ENCODE results near the gene TRA2B.

Gene TRA2B

GRCh38 chr3:185959609-185960521 is 22.1 kb upstream of the TRA2B start:
- intact Hi-C loops (cut with DNase I), result no loop called here
- no peak for DNase-seq

- intact Hi-C loops (cut with DNase I), result no loop called here
- no peak for DNase-seq
Measured at GRCh38 chr3:185958626-185959025, 20.8 kb upstream of the TRA2B start.

GRCh38 chr3:185956244-185956643 is 18.4 kb upstream of the TRA2B start:
- intact Hi-C loops (cut with DNase I), result no loop called here

GRCh38 chr3:185954366-185954723 is 16.5 kb upstream of the TRA2B start:
- intact Hi-C loops (cut with DNase I), result no loop called here

More at GRCh38 chr3:185956244-185956643, 18.4 kb upstream of the TRA2B start:
- no peak for DNase-seq

GRCh38 chr3:185950728-185951127 is 12.9 kb upstream of the TRA2B start:
- intact Hi-C loops (cut with DNase I), result no loop called here
- DNase-seq, result no peak

More at GRCh38 chr3:185954366-185954723, 16.5 kb upstream of the TRA2B start:
- DNase-seq, result no peak

- intact Hi-C loops (cut with DNase I), result no loop called here
- DNase-seq, result no peak
Measured at GRCh38 chr3:185949515-185949914, 11.7 kb upstream of the TRA2B start.

- DNase-seq, result no peak
- intact Hi-C loops (cut with DNase I), result no loop called here
Measured at GRCh38 chr3:185948292-185948691, 10.5 kb upstream of the TRA2B start.

GRCh38 chr3:185943760-185944106 is 5.9 kb upstream of the TRA2B start:
- intact Hi-C loops (cut with DNase I), result no loop called here
- DNase-seq, result no peak

- intact Hi-C loops (cut with DNase I), result no loop called here
- DNase-seq, result peak; percentile 49 to 92 (median 84)
Measured at GRCh38 chr3:185942907-185943759, 5.3 kb upstream of the TRA2B start.

- DNase-seq, result no peak
- intact Hi-C loops (cut with DNase I), result no loop called here
Measured at GRCh38 chr3:185942396-185942795, 4.6 kb upstream of the TRA2B start.

- DNase-seq, result no peak
- intact Hi-C loops (cut with DNase I), result no loop called here
Measured at GRCh38 chr3:185940951-185941350, 3.1 kb upstream of the TRA2B start.

- no peak for DNase-seq
- intact Hi-C loops (cut with DNase I), result no loop called here
Measured at GRCh38 chr3:185939721-185940120, 1.9 kb upstream of the TRA2B start.

GRCh38 chr3:185936814-185937688 is 763 bp downstream of the TRA2B start:
- intact Hi-C loops (cut with DNase I), result no loop called here
- DNase-seq, result peak; percentile 50 to 91 (median 80)

GRCh38 chr3:185936273-185936629 is 1.6 kb downstream of the TRA2B start:
- DNase-seq, result no peak
- intact Hi-C loops (cut with DNase I), result no loop called here

- DNase-seq, result no peak
- intact Hi-C loops (cut with DNase I), result no loop called here
Measured at GRCh38 chr3:185935465-185936272, 2.1 kb downstream of the TRA2B start.

- DNase-seq, result no peak
- intact Hi-C loops (cut with DNase I), result no loop called here
Measured at GRCh38 chr3:185934767-185935464, 2.9 kb downstream of the TRA2B start.

GRCh38 chr3:185934174-185934557 is 3.6 kb downstream of the TRA2B start:
- intact Hi-C loops (cut with DNase I), result no loop called here
- no peak for DNase-seq

Data from head of caudate nucleus (tissue), 42 donors.